SU-DHL-6 (cell line): Measurements from ENCODE around the gene GNB1L.

Experiments used
- H2AFZ ChIP-seq: fragments of 200-600 bp; sonication (generic); 2 replicates; pipeline ENCODE4 v1.6.1; 2014; ENCODE audit warnings: low read depth, mild to moderate bottlenecking, moderate library complexity, mixed read lengths, antibody characterized with exemption, low read length; ENCODE audit not compliant: severe bottlenecking
- H3F3A ChIP-seq: fragments of 200-600 bp; shearing (Covaris generic); 2 replicates; pipeline ENCODE4 v1.6.0; 2016; ENCODE audit warnings: antibody characterized with exemption, mild to moderate bottlenecking; ENCODE audit not compliant: insufficient read depth
- H3K27ac ChIP-seq: fragments of 200-600 bp; sonication (generic); 2 replicates; pipeline ENCODE4 v1.5.1; 2016; ENCODE audit warnings: low read depth, mild to moderate bottlenecking, low read length, moderate library complexity, mixed read lengths
- H3K27me3 ChIP-seq: fragments of 200-600 bp; sonication (generic), shearing (Covaris generic); 2 replicates; pipeline ENCODE4 v1.6.0; 2014; ENCODE audit warnings: mild to moderate bottlenecking, low read length
- H3K36me3 ChIP-seq: fragments of 200-600 bp; sonication (generic); 2 replicates; pipeline ENCODE4 v1.6.1; 2014; ENCODE audit warnings: mild to moderate bottlenecking, low read length, mixed read lengths
- H3K4me2 ChIP-seq: fragments of 300-600, 200-600 bp; shearing (Covaris generic), sonication (generic); 2 replicates; pipeline ENCODE4 v1.6.0; 2014; ENCODE audit warnings: low read length, low read depth, mild to moderate bottlenecking; ENCODE audit not compliant: poor library complexity, severe bottlenecking
- H3K4me3 ChIP-seq: fragments of 200-600 bp; sonication (generic); 2 replicates; pipeline ENCODE4 v1.5.1; 2014; ENCODE audit warnings: antibody characterized with exemption, low read length, mild to moderate bottlenecking, mixed read lengths; ENCODE audit not compliant: insufficient read depth, poor library complexity, severe bottlenecking
- H3K79me2 ChIP-seq: fragments of 200-600 bp; sonication (generic); 2 replicates; pipeline ENCODE4 v1.6.1; 2014; ENCODE audit warnings: mild to moderate bottlenecking, low read length, moderate library complexity; ENCODE audit not compliant: insufficient read depth
- H3K9ac ChIP-seq: fragments of 200-600 bp; sonication (generic); 2 replicates; pipeline ENCODE4 v1.7.0; 2014; ENCODE audit warnings: mild to moderate bottlenecking, low read length
- H3K9me2 ChIP-seq: fragments of 200-600 bp; sonication (generic); replicated peaks from 2 replicates; pipeline ENCODE4 v1.6.1; 2014; ENCODE audit warnings: low read length; ENCODE audit not compliant: insufficient read depth
- H3K9me3 ChIP-seq: fragments of 200-600 bp; sonication (generic); 2 replicates; pipeline ENCODE4 v1.6.1; 2014; ENCODE audit warnings: low read length, mixed read lengths; ENCODE audit not compliant: insufficient read depth
- H4K20me1 ChIP-seq: fragments of 200-600 bp; sonication (generic); 2 replicates; pipeline ENCODE4 v1.6.1; 2014; ENCODE audit warnings: low read depth, mild to moderate bottlenecking, antibody characterized with exemption, low read length, moderate library complexity, mixed read lengths
- CTCF ChIP-seq: fragments of 200-600 bp; sonication (generic); IDR thresholded peaks from one replicate; pipeline ENCODE4 v1.5.1; 2017; ENCODE audit warnings: antibody characterized with exemption, mild to moderate bottlenecking, low read length, moderate library complexity; ENCODE audit not compliant: insufficient read depth, poor library complexity, severe bottlenecking
- EZH2phosphoT487 ChIP-seq: fragments of 200-600 bp; sonication (generic), shearing (Covaris generic); conservative IDR thresholded peaks from 2 replicates; pipeline ENCODE4 v1.6.1; 2018; ENCODE audit warnings: mild to moderate bottlenecking, antibody characterized with exemption, low read length, moderate library complexity, mixed read lengths

GNB1L gene

GRCh38 chr22:19824926-19825339 is 29.7 kb downstream of the GNB1L start:
- H3K9me3 ChIP-seq = no peaks in the 10 kb centered on the region
- H3K9ac ChIP-seq = no peak overlapping the region
- H4K20me1 ChIP-seq = no peaks in the 10 kb centered on the region
- no peak overlapping the region for H3K4me2 ChIP-seq
- H2AFZ ChIP-seq = no peak overlapping the region
- no peak overlapping the region for H3K27ac ChIP-seq
- no peaks in the 10 kb centered on the region for H3F3A ChIP-seq
- H3K4me3 ChIP-seq = no peak overlapping the region
- no peaks in the 10 kb centered on the region for H3K79me2 ChIP-seq
- no peaks in the 10 kb centered on the region for H3K27me3 ChIP-seq
- H3K9me2 ChIP-seq = no peaks in the 10 kb centered on the region
- TF ChIP-seq CTCF (no peak), EZH2phosphoT487 (no peak)
- no peaks in the 10 kb centered on the region for H3K36me3 ChIP-seq

- Histone ChIP-seq H3K9ac (no peak overlapping the region), H3F3A (no peaks in the 10 kb centered on the region), H3K9me3 (no peaks in the 10 kb centered on the region), H3K36me3 (no peaks in the 10 kb centered on the region), H2AFZ (no peak overlapping the region), H3K4me3 (no peak overlapping the region), H3K79me2 (no peaks in the 10 kb centered on the region), H3K27ac (no peak overlapping the region), H3K9me2 (no peaks in the 10 kb centered on the region), H3K4me2 (no peak overlapping the region), H4K20me1 (no peaks in the 10 kb centered on the region), H3K27me3 (no peaks in the 10 kb centered on the region)
- TF ChIP-seq EZH2phosphoT487 (no peak), CTCF (no peak)
Measured at GRCh38 chr22:19824212-19824925, 30.3 kb downstream of the GNB1L start.

GRCh38 chr22:19823902-19824211 is 30.8 kb downstream of the GNB1L start:
- TF ChIP-seq EZH2phosphoT487 (no peak), CTCF (no peak)

More at GRCh38 chr22:19823902-19824211, 30.8 kb downstream of the GNB1L start:
- Histone ChIP-seq H3K9me3 (no peaks in the 10 kb centered on the region), H3F3A (no peaks in the 10 kb centered on the region), H3K79me2 (no peaks in the 10 kb centered on the region), H3K9ac (no peak overlapping the region), H3K9me2 (no peaks in the 10 kb centered on the region), H3K4me2 (no peak overlapping the region), H3K4me3 (no peak overlapping the region), H2AFZ (no peak overlapping the region), H3K27me3 (no peaks in the 10 kb centered on the region), H3K36me3 (no peaks in the 10 kb centered on the region), H4K20me1 (no peaks in the 10 kb centered on the region), H3K27ac (no peak overlapping the region)
